GM18870 (cell line): Measurements from ENCODE around the gene LDLR.
"Not testable (repeated sequence)": the region's sequence is repeated elsewhere in the genome, so short reads cannot be mapped to it uniquely, and the experiment has no call there.

ENCODE experiments used
- ATAC-seq: cut with Tn5 transposase; IDR thresholded peaks from one replicate; pipeline ENCODE4 v1.9.1; 2021; ENCODE audit warnings: moderate library complexity; ENCODE audit not compliant: unreplicated experiment

LDLR gene

GRCh38 chr19:11103667-11104066, 14.4 kb downstream of the LDLR start:
- ATAC-seq, result not testable (repeated sequence)

GRCh38 chr19:11105014-11105636, 15.9 kb downstream of the LDLR start:
- ATAC-seq, result no peak

GRCh38 chr19:11106477-11106876, 17.2 kb downstream of the LDLR start:
- no peak for ATAC-seq

- ATAC-seq, result no peak
Measured at GRCh38 chr19:11108746-11109145, 19.5 kb downstream of the LDLR start.

- no peak for ATAC-seq
Measured at GRCh38 chr19:11111117-11111770, 22.0 kb downstream of the LDLR start.

GRCh38 chr19:11111771-11112144, 22.5 kb downstream of the LDLR start:
- no peak for ATAC-seq

GRCh38 chr19:11113140-11113708, 24.0 kb downstream of the LDLR start:
- ATAC-seq, result no peak

GRCh38 chr19:11115042-11115441, 25.8 kb downstream of the LDLR start:
- no peak for ATAC-seq

- no peak for ATAC-seq
Measured at GRCh38 chr19:11115895-11116446, 26.7 kb downstream of the LDLR start.

GRCh38 chr19:11116507-11116906, 27.2 kb downstream of the LDLR start:
- no peak for ATAC-seq

GRCh38 chr19:11121963-11122362, 32.7 kb downstream of the LDLR start:
- not testable (repeated sequence) for ATAC-seq

- ATAC-seq, result no peak
Measured at GRCh38 chr19:11123114-11123513, 33.9 kb downstream of the LDLR start.

- ATAC-seq, result not testable (repeated sequence)
Measured at GRCh38 chr19:11124157-11124556, 34.9 kb downstream of the LDLR start.

- no peak for ATAC-seq
Measured at GRCh38 chr19:11125994-11126685, 36.9 kb downstream of the LDLR start.

GRCh38 chr19:11127905-11128304, 38.6 kb downstream of the LDLR start:
- no peak for ATAC-seq

- ATAC-seq, result no peak
Measured at GRCh38 chr19:11130824-11131455, 41.7 kb downstream of the LDLR start.

- no peak for ATAC-seq
Measured at GRCh38 chr19:11131471-11131870, 42.2 kb downstream of the LDLR start.

- ATAC-seq, result no peak
Measured at GRCh38 chr19:11136400-11137101, 47.3 kb downstream of the LDLR start.

- ATAC-seq, result no peak
Measured at GRCh38 chr19:11137542-11138384, 48.5 kb downstream of the LDLR start.
